Measurements from ENCODE around the gene IFITM10. TPM values are rescaled to one million over a fixed set of nuclear protein-coding genes. Genes with fewer than 3 reads are reported as not detected.

The IFITM10 gene
- total and polyA plus RNA-seq, 10 of the 15 experiments (the other 5 are each of a cell fraction or from before 2014, with no cell fraction given): 0.04 to 0.27 TPM; not detected in 8

DNA sequence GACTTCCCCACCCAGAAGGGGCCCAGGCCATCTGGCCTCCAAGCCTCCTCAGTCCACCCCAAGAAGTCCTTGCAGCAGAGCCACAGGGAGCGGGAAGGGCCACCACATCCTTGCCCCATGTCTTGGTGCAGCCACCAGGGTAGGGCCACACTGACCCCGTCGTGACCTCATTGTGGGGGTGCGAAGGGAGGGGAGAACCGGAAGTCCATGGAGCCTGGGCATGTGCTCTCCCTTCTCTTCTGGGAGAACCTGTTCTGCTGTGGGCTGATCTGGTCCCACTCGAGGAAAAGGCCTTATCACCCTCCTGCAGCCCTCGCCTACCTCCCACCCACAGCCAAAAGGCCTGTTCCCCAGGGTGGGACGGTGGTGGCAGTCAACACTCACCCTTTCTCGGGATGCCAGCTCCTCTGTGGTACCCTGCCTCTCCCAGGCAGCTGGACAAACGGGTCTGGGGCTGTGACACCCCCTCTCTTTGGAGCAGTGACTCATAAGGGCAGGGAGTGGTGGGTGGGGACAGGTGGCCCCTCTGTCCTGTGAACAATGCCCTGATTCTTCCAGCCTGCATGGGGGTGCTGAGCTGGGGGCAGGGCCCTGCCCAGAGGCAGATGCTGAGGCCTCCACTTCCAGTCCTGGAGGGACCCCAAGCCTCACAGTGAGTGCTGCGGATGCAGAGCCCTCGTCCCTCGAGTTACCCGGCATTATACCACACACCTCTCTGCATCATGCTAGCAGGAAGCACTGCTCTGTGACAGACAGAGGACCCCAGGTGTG lies 27.9 kb upstream of the IFITM10 start:
- H3K4me1 ChIP-seq (ENCODE audit: control insufficient read depth, insufficient read depth, low read length): no peaks in the 10 kb centered on the region
- RAD21 ChIA-PET (ENCODE audit: unreplicated experiment): no interaction called here
- no TSS peak for BruUV-seq (replicated peaks)
- POLR2A ChIA-PET: no interaction called here
- ATAC-seq (no peak), DNase-seq (ENCODE audit: low read depth, low spot score) (no peak), FAIRE-seq (no peak)
- no peak overlapping the region for H2AFZ ChIP-seq (ENCODE audit: control insufficient read depth, low read depth, low read length)
- H3K4me3 ChIP-seq: no peak overlapping the region
- H3K79me2 ChIP-seq (ENCODE audit: control insufficient read depth, insufficient read depth, low read length): no peaks in the 10 kb centered on the region
- 26% methylated on average over 14 of the region's 14 CpGs for WGBS (ENCODE audit: insufficient coverage, insufficient replicate concordance, low lambda C conversion rate, missing lambda C conversion rate)
- in situ Hi-C loops (cut with MboI): no loop called here
- no peaks in the 10 kb centered on the region for H3K9me3 ChIP-seq (replicated peaks; ENCODE audit: control insufficient read depth, insufficient read depth, low read length)
- no peak overlapping the region for H3K27ac ChIP-seq (ENCODE audit: control insufficient read depth, insufficient read depth)
- H4K20me1 ChIP-seq (ENCODE audit: control insufficient read depth, insufficient read depth): no peaks in the 10 kb centered on the region
- H3K27me3 ChIP-seq (replicated peaks in 1 of 2; ENCODE audit: control insufficient read depth in 2 of 2, insufficient read depth in 2 of 2, low read length in 1 of 2): no peaks in the 10 kb centered on the region; a peak in 1 of 4 replicates
- intact Hi-C loops (cut with micrococcal nuclease; ENCODE audit: unreplicated experiment): no loop called here
- H3K4me2 ChIP-seq (ENCODE audit: control insufficient read depth, insufficient read depth): no peak overlapping the region
- H3K36me3 ChIP-seq (ENCODE audit: control insufficient read depth in 2 of 2, insufficient read depth in 2 of 2, low read length in 1 of 2): no peaks in the 10 kb centered on the region
- CTCF ChIA-PET: no interaction called here
- H3K9ac ChIP-seq (ENCODE audit: control insufficient read depth, insufficient read depth, low read length): no peak overlapping the region
- SMC1A ChIA-PET (ENCODE audit: uncharacterized antibody, unreplicated experiment): no interaction called here
- TF ChIP-seq SP1 (IDR thresholded peaks at IDR 0.05; ENCODE audit: low read depth, low read length) (no peak), SPI1 (IDR thresholded peaks at IDR 0.05; ENCODE audit: borderline replicate concordance, insufficient read depth, low read depth, low read length) (no peak), SMARCA5 (IDR thresholded peaks at IDR 0.05) (no peak), BHLHE40 (IDR thresholded peaks at IDR 0.05; ENCODE audit: borderline replicate concordance in 1 of 2, low read depth in 2 of 2, low read length in 1 of 2) (no peak), RAD21 (IDR thresholded peaks at IDR 0.05; ENCODE audit: insufficient read depth, low read depth, low read length) (no peak), RB1 (IDR thresholded peaks at IDR 0.05; ENCODE audit: borderline replicate concordance) (no peak), BCL11A (IDR thresholded peaks at IDR 0.05; ENCODE audit: low read depth, low read length) (no peak), CBX5 (IDR thresholded peaks at IDR 0.05; ENCODE audit: low read depth) (no peak), POLR2AphosphoS5 (IDR thresholded peaks at IDR 0.05; ENCODE audit: low read length) (no peak), JUNB (IDR thresholded peaks at IDR 0.05) (no peak), ASH2L (IDR thresholded peaks at IDR 0.05; ENCODE audit: borderline replicate concordance, low read depth) (no peak), WRNIP1 (IDR thresholded peaks at IDR 0.05; ENCODE audit: borderline replicate concordance, low read depth, low read length) (no peak), ATF7 (IDR thresholded peaks at IDR 0.05; ENCODE audit: low read depth) (no peak), ZNF24 (IDR thresholded peaks at IDR 0.05) (no peak), HDGF (IDR thresholded peaks at IDR 0.05) (no peak), ESRRA (IDR thresholded peaks at IDR 0.05; ENCODE audit: low read length) (no peak), ZNF207 (IDR thresholded peaks at IDR 0.05; ENCODE audit: borderline replicate concordance) (no peak)
- TF ChIP-seq, protein P1, sequence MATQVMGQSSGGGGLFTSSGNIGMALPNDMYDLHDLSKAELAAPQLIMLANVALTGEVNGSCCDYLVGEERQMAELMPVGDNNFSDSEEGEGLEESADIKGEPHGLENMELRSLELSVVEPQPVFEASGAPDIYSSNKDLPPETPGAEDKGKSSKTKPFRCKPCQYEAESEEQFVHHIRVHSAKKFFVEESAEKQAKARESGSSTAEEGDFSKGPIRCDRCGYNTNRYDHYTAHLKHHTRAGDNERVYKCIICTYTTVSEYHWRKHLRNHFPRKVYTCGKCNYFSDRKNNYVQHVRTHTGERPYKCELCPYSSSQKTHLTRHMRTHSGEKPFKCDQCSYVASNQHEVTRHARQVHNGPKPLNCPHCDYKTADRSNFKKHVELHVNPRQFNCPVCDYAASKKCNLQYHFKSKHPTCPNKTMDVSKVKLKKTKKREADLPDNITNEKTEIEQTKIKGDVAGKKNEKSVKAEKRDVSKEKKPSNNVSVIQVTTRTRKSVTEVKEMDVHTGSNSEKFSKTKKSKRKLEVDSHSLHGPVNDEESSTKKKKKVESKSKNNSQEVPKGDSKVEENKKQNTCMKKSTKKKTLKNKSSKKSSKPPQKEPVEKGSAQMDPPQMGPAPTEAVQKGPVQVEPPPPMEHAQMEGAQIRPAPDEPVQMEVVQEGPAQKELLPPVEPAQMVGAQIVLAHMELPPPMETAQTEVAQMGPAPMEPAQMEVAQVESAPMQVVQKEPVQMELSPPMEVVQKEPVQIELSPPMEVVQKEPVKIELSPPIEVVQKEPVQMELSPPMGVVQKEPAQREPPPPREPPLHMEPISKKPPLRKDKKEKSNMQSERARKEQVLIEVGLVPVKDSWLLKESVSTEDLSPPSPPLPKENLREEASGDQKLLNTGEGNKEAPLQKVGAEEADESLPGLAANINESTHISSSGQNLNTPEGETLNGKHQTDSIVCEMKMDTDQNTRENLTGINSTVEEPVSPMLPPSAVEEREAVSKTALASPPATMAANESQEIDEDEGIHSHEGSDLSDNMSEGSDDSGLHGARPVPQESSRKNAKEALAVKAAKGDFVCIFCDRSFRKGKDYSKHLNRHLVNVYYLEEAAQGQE (IDR thresholded peaks at IDR 0.05; ENCODE audit: low read depth, low read length): no peak
- TF ChIP-seq, protein P2, sequence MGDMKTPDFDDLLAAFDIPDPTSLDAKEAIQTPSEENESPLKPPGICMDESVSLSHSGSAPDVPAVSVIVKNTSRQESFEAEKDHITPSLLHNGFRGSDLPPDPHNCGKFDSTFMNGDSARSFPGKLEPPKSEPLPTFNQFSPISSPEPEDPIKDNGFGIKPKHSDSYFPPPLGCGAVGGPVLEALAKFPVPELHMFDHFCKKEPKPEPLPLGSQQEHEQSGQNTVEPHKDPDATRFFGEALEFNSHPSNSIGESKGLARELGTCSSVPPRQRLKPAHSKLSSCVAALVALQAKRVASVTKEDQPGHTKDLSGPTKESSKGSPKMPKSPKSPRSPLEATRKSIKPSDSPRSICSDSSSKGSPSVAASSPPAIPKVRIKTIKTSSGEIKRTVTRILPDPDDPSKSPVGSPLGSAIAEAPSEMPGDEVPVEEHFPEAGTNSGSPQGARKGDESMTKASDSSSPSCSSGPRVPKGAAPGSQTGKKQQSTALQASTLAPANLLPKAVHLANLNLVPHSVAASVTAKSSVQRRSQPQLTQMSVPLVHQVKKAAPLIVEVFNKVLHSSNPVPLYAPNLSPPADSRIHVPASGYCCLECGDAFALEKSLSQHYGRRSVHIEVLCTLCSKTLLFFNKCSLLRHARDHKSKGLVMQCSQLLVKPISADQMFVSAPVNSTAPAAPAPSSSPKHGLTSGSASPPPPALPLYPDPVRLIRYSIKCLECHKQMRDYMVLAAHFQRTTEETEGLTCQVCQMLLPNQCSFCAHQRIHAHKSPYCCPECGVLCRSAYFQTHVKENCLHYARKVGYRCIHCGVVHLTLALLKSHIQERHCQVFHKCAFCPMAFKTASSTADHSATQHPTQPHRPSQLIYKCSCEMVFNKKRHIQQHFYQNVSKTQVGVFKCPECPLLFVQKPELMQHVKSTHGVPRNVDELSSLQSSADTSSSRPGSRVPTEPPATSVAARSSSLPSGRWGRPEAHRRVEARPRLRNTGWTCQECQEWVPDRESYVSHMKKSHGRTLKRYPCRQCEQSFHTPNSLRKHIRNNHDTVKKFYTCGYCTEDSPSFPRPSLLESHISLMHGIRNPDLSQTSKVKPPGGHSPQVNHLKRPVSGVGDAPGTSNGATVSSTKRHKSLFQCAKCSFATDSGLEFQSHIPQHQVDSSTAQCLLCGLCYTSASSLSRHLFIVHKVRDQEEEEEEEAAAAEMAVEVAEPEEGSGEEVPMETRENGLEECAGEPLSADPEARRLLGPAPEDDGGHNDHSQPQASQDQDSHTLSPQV (IDR thresholded peaks at IDR 0.05): no peak

Measured in GM12878 (cell line).